Measurements from ENCODE around the gene CA7. TPM values are rescaled to one million over a fixed set of nuclear protein-coding genes. Genes with fewer than 3 reads are reported as not detected.
A peak's percentile ranks its signal among the peaks of the same experiment; 100 is the strongest.

Gene CA7
- polyA plus RNA-seq, 4 donors = 0.29 to 0.53 TPM; not detected in 2

DNA sequence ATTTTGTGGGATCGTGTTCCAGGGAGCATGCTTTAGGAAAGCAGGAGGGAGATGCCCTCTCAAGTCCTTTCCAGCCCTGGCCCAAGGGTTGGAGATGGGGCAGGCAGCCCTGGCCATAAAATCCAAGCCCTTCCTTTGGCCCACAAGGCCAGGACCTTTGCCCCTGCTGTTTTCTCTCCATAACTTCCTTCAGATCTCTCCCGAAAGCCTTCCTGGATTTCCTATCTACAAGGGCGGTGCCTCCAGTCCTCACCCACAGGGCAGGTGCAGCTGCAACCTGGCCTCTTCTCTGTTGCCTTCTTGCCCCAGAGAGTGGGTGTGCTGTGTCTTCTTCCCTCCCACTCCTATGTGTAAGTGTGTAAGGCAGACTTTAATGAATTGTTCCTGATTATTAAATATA lies 27.6 kb downstream of the CA7 start:
- DNase-seq (ENCODE audit: low read depth in 4 of 4, low spot score in 3 of 4) = no peak

DNA sequence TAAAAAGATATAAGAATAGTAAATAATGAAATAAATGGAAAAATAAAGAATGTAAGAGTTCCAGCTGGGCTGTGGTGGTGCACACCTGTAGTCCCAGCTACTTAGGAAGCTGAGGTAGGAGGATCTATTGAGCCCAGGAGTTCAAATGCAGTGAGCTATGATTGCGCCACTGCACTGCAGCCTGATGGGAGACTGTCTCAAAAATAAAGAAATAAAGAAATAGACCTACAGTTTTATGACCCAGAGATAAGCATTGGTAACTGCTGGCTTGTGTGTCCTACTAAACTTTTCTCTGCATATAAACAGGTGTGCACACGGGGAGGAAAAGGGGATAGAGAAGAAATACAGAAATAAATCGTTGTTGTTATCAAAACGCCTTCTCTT lies 28.3 kb downstream of the CA7 start:
- DNase-seq (ENCODE audit: low read depth in 4 of 4, low spot score in 3 of 4) = no peak

- peak; percentile 38 to 69 (median 56) for DNase-seq (ENCODE audit: low read depth in 4 of 4, low spot score in 3 of 4)
These were observed 28.9 kb downstream of the CA7 start for GRCh38 chr16:66872943-66873684.

GRCh38 chr16:66873685-66874055 lies 29.5 kb downstream of the CA7 start:
- DNase-seq (ENCODE audit: low read depth in 4 of 4, low spot score in 3 of 4) = no peak

DNA sequence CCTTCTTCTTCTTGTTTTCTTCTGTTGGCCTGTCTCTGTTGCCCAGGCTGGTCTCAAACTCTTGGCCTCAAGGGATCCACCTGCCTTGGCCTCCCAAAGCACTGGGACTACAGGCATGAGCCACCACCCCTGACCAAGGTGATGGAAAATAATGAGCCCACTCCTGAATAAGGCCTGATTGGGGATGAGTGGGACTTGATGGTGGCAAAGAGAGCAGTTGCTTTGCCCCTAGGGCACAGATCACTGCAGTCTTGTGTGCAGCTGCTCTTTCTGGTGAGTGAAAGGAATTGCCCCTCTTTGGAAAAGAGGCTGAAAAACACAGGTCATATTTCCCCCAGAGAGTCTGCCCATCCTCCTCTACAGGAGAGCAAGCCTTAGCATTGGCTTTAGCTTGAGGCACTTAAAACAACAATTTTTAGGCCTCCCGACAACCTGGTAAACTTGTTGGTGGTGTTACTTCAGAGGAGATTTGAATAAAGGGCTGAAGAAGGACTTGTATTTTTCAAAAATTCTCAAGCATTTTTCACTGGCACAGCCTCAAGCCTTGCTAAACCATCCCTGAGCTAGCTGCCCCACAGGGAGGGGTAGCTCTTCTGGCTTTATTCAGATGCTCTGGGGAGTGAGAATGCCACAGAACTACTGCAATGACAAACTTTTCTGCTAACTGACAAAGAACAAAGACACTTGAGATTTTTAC lies 30.0 kb downstream of the CA7 start:
- no peak for DNase-seq (ENCODE audit: low read depth in 4 of 4, low spot score in 3 of 4)

DNA sequence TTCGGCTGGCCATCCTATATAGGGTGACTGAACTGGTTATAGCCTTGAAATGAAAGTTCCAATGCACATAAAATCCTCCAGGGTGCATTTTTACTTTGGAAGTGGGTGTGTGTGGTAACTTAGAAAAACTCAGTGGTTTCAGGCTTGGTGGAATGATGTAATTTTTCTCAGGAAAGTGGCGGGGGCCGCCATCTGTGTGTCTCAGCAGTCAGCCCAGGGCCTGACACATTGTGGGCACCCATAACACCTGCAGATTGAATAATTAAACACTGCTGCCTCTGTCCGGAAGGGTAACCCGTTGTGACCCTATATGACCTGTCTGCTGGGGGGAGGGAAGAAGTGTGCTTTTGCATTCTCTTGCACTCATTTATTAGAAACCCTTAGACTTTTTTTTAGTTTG lies 33.9 kb downstream of the CA7 start:
- DNase-seq (ENCODE audit: low read depth in 4 of 4, low spot score in 3 of 4) = no peak

GRCh38 chr16:66880288-66881013 lies 36.2 kb downstream of the CA7 start, which contains the start of gene PDP2:
PDP2 (plus strand) TSS chr16:66880515; CDS start chr16:66884285, 3,770 bp downstream.
- DNase-seq (ENCODE audit: low read depth in 4 of 4, low spot score in 3 of 4) = peak; percentile 87 to 94 (median 90)

- no peak for DNase-seq (ENCODE audit: low read depth in 4 of 4, low spot score in 3 of 4)
These were observed 36.8 kb downstream of the CA7 start for GRCh38 chr16:66881014-66881417.

- DNase-seq (ENCODE audit: low read depth in 4 of 4, low spot score in 3 of 4) = no peak
These were observed 37.3 kb downstream of the CA7 start for GRCh38 chr16:66881560-66881959.

DNA sequence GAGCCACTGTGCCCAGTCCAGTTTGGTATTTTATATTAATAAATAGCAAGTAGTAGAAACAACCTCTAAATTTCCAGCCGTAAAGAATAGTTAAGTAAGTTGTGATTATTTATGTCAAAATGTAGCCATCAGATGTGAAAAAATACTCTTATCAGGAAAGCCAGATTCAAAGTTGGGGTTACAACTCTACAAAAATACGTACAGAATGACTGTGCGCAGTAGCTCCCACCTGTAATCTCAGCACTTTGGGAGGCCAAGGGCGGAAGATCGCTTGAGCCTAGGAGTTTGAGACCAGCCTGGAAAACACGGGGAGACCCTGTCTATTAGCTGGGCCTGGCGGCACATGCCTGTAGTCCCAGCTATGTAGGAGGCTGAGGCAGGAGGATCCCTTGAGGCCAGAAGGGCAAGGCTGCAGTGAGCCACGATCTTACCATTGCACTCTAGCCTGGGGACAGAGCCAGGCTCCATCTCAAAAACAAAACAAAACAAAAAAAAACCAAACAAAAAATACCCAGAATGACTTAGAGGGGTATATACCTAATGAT lies 37.8 kb downstream of the CA7 start:
- no peak for DNase-seq (ENCODE audit: low read depth in 4 of 4, low spot score in 3 of 4)

DNA sequence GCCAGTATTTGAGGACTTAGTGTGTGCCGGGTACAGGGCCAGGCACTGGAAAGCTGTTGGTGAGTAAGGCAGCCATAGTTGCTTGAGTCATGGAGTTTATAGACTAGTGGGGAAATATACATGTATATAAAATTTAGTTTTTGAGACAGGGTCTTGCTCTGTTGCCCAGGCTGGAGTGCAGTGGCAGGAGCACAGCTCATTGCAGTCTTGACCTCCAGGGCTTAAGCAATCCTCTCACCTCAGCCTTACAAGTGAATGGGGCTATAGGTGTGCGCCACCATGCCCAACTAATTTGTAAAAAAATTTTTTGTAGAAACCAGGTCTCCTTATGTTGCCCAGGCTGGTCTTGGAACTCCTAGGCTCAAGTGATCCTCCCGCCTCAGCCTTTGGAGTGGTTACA lies 38.5 kb downstream of the CA7 start:
- no peak for DNase-seq (ENCODE audit: low read depth in 4 of 4, low spot score in 3 of 4)

- no peak for DNase-seq (ENCODE audit: low read depth in 4 of 4, low spot score in 3 of 4)
These were observed 41.3 kb downstream of the CA7 start for GRCh38 chr16:66885491-66885890.

GRCh38 chr16:66886321-66886720 lies 42.1 kb downstream of the CA7 start:
- DNase-seq (ENCODE audit: low read depth in 4 of 4, low spot score in 3 of 4) = no peak

DNA sequence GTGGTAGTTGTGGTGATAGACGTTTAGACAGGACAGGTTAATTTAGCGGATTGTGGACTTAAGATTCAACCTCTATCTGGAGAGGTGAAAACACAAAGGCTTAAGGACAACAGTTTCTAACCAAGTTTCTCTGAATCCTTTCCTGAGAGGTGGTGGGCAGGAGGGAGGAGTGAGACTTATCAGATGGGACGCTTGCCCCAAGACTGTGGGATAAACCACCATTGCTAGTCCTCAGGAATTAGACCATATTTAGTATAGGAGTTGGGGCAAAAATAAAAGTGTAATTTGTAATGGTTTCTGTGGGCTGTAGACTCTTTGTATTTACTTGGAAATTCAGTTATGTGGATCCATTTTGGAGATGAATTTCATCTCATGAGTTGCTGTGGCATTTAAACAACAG lies 42.7 kb downstream of the CA7 start:
- no peak for DNase-seq (ENCODE audit: low read depth in 4 of 4, low spot score in 3 of 4)

DNA sequence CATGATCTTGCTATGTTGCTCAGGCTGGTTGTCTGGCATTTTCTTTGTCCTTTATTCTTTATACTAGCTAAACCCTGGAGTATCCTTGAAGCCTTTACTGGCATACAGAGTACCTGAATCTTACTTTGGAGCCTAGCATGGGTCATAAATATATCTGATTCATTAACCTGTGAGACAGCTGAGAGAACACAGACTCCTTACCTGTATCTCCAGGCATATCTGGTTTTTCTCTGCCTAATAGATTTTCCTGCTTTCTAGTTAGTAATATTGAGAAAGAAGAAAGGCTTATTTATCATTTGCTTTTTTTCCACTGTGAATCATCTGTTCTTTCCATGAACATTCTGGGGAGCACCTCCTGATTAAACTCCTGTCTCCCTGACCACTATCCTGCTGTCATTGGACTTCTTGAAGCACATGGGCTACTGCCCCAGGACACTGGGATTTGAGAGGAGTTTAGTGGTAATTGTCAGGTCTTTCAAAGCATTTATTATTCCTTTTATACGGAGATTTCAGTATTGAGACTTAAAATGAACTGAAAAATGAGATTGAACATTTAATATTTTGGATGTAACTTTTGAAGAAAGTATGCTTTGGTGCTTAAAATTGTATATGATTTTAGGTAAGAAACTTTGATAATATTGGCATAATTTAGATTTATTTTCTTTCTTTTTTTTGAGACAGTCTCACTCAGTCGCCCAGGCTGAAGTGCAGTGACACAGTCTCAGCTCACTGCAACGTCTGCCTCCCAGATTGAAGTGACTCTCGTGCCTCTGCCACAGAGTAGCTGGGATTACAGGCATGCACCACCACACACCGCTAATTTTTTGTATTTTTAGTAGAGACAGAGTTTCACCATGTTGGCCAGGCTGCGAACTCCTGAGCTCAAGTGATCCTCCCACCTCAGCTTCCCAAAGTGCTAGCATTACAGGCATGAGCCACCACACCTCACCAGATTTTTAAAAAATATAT lies 44.7 kb downstream of the CA7 start:
- DNase-seq (ENCODE audit: low read depth in 4 of 4, low spot score in 3 of 4) = no peak

- no peak for DNase-seq (ENCODE audit: low read depth in 4 of 4, low spot score in 3 of 4)
These were observed 45.4 kb downstream of the CA7 start for GRCh38 chr16:66889622-66890021.

DNA sequence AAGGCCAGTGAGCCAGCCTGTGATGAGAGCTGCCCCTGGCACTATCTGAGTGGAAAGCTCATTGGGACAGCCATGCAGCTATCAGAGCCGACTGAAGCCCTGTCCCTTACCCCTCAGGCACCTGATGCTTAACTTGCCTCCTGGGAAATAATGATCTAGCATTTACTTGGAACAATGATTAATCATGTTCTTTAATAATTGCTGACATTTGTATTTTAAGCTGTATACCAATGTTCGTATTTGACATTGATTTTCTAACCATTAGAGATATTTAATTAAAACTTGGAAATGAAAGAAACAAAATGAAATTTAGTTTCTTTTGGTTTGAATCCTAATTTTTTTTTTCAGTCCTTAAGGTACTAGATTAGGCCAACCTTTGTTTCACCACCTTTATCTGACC lies 46.6 kb downstream of the CA7 start:
- DNase-seq (ENCODE audit: low read depth in 4 of 4, low spot score in 3 of 4) = no peak

DNA sequence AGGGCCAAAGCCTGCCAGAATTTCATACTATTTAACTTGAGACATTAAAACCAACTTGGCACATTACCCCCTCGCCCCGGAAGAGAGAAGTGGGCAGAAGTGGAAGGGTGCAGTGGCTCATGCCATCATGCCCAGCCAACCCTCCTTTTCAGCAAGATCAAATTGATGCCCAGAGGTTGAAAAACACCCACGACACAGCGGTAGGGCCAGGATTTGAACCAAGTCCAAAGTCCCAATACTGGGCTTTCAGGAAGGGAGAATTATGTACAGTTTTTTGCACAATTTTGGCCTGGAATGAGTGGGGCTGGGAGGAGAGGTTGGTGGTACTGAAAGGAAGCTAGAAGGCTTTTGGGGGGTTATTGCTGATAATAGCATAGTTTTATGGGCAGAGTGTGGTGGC lies 47.1 kb downstream of the CA7 start:
- no peak for DNase-seq (ENCODE audit: low read depth in 4 of 4, low spot score in 3 of 4)

GRCh38 chr16:66891797-66892196 lies 47.6 kb downstream of the CA7 start:
- no peak for DNase-seq (ENCODE audit: low read depth in 4 of 4, low spot score in 3 of 4)

DNA sequence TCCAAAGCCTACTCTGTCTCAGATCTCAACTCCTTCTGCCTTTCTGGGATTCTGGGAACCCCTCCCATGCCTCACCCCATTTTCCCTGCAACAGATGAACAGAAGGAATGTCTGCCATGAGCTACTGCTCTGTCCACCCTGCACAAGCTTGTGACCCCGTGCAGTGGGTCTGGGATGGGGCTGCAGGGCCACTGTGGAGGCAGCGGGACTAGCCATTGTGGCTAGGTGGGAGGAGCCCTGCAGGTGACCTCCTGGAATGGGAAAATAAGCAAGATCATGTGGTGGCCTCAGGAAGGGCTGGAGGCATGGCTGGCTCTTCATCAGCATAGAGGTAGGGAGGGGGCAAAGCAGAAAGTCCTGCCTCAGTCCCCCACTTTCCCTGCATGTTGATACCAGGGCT lies 49.8 kb downstream of the CA7 start:
- DNase-seq (ENCODE audit: low read depth in 4 of 4, low spot score in 3 of 4) = no peak
